ENCODE results near the gene FALEC.
"Not testable (repeated sequence)": the region's sequence is repeated elsewhere in the genome, so short reads cannot be mapped to it uniquely, and the experiment has no call there.

The FALEC gene

GRCh38 chr1:150566589-150567340 lies 51.2 kb downstream of the FALEC start:
- Histone ChIP-seq H3K36me3 (peaks cover 10 to 32% (median 21%) of the 10 kb centered on the region in 11 experiments; a peak in 19 of 22 replicates), H3K9me3 (replicated peaks in 1 of 11) (no peaks in the 10 kb centered on the region), H3K27me3 (no peaks in the 10 kb centered on the region), H3K4me1 (peaks cover 85 to 100% (median 99%) of the 10 kb centered on the region in 10 experiments), H4K20me1 (peaks cover 40 to 100% (median 57%) of the 10 kb centered on the region in 11 experiments; a peak in 21 of 22 replicates), H3K4me3 (peak overlapping the region in 6 of 10 experiments; percentile 40 to 61 (median 44); a peak in 5 of 20 replicates), H3K4me2 (peak overlapping the region; percentile 92 to 100 (median 99)), H3K9ac (peak overlapping the region; percentile 52 to 92 (median 71); a peak in 21 of 22 replicates), H3K27ac (peak overlapping the region; percentile 16 to 100 (median 91); a peak in 21 of 22 replicates)
- no peak for TF ChIP-seq Cebpa-rat (IDR thresholded peaks at IDR 0.05)

GRCh38 chr1:150567341-150567716 lies 51.8 kb downstream of the FALEC start:
- Histone ChIP-seq H3K4me1 (peaks cover 79 to 100% (median 99%) of the 10 kb centered on the region in 10 experiments), H3K27ac (peak overlapping the region; percentile 16 to 100 (median 91)), H3K4me2 (peak overlapping the region; percentile 92 to 100 (median 99)), H3K9ac (peak overlapping the region; percentile 52 to 92 (median 71)), H3K27me3 (no peaks in the 10 kb centered on the region), H3K4me3 (peak overlapping the region; percentile 27 to 61 (median 42); a peak in 19 of 20 replicates), H3K36me3 (peaks cover 15 to 38% (median 27%) of the 10 kb centered on the region in 11 experiments; a peak in 21 of 22 replicates), H3K9me3 (replicated peaks in 1 of 11) (no peaks in the 10 kb centered on the region), H4K20me1 (peaks cover 46 to 100% (median 62%) of the 10 kb centered on the region in 11 experiments)
- no peak for TF ChIP-seq Cebpa-rat (IDR thresholded peaks at IDR 0.05)

- Histone ChIP-seq H3K9ac (peak overlapping the region; percentile 52 to 92 (median 71)), H4K20me1 (peaks cover 52 to 100% (median 68%) of the 10 kb centered on the region in 11 experiments), H3K4me1 (peaks cover 74 to 100% (median 97%) of the 10 kb centered on the region in 10 experiments), H3K27me3 (no peaks in the 10 kb centered on the region), H3K4me2 (peak overlapping the region; percentile 92 to 100 (median 99)), H3K4me3 (peak overlapping the region; percentile 27 to 61 (median 42)), H3K27ac (peak overlapping the region; percentile 16 to 100 (median 91)), H3K9me3 (replicated peaks in 1 of 11) (no peaks in the 10 kb centered on the region), H3K36me3 (peaks cover 22 to 44% (median 33%) of the 10 kb centered on the region in 11 experiments)
- no peak for TF ChIP-seq Cebpa-rat (IDR thresholded peaks at IDR 0.05)
These were observed 52.4 kb downstream of the FALEC start for GRCh38 chr1:150567717-150568593.

- H3K9ac ChIP-seq = peak overlapping the region; percentile 52 to 92 (median 71)
- H4K20me1 ChIP-seq = peaks cover 58 to 100% (median 75%) of the 10 kb centered on the region in 11 experiments
- H3K4me2 ChIP-seq = peak overlapping the region; percentile 92 to 100 (median 99)
- H3K4me1 ChIP-seq = peaks cover 74 to 100% (median 97%) of the 10 kb centered on the region in 10 experiments
- H3K4me3 ChIP-seq = peak overlapping the region in 9 of 10 experiments; percentile 27 to 61 (median 42); a peak in 15 of 20 replicates
- H3K27ac ChIP-seq = peak overlapping the region; percentile 16 to 100 (median 91); a peak in 20 of 22 replicates
- H3K9me3 ChIP-seq (replicated peaks in 1 of 11) = no peaks in the 10 kb centered on the region
- TF ChIP-seq Cebpa-rat (IDR thresholded peaks at IDR 0.05) = no peak
- H3K27me3 ChIP-seq = no peaks in the 10 kb centered on the region
- H3K36me3 ChIP-seq = peaks cover 28 to 51% (median 40%) of the 10 kb centered on the region in 11 experiments
These were observed 53.0 kb downstream of the FALEC start for GRCh38 chr1:150568594-150568966.

GRCh38 chr1:150572918-150573647 lies 57.5 kb downstream of the FALEC start:
- peaks cover 73 to 89% (median 85%) of the 10 kb centered on the region in 11 experiments for H3K36me3 ChIP-seq
- H3K4me3 ChIP-seq = peak overlapping the region in 5 of 10 experiments; percentile 21 to 99 (median 43); a peak in 9 of 20 replicates
- no peak for TF ChIP-seq Cebpa-rat (IDR thresholded peaks at IDR 0.05)
- peaks cover 98 to 100% (median 100%) of the 10 kb centered on the region in 11 experiments for H4K20me1 ChIP-seq
- peaks cover 61 to 86% (median 78%) of the 10 kb centered on the region in 10 experiments for H3K4me1 ChIP-seq
- H3K27me3 ChIP-seq = no peaks in the 10 kb centered on the region
- H3K9me3 ChIP-seq (replicated peaks in 1 of 11) = no peaks in the 10 kb centered on the region; a peak in 3 of 22 replicates
- peak overlapping the region; percentile 14 to 99 (median 92); a peak in 18 of 22 replicates for H3K4me2 ChIP-seq
- H3K9ac ChIP-seq = peak overlapping the region in 5 of 11 experiments; percentile 7 to 100 (median 63); a peak in 7 of 22 replicates
- peak overlapping the region in 4 of 11 experiments; percentile 12 to 99 (median 36); a peak in 6 of 22 replicates for H3K27ac ChIP-seq

GRCh38 chr1:150573648-150574071 lies 58.1 kb downstream of the FALEC start:
- peaks cover 79 to 94% (median 90%) of the 10 kb centered on the region in 11 experiments for H3K36me3 ChIP-seq
- peak overlapping the region in 5 of 10 experiments; percentile 21 to 99 (median 43); a peak in 7 of 20 replicates for H3K4me3 ChIP-seq
- not testable (repeated sequence) for H3K9me3 ChIP-seq (replicated peaks in 1 of 11); H3K27me3 ChIP-seq
- peak overlapping the region in 2 of 11 experiments; percentile 25 to 99; a peak in 4 of 22 replicates for H3K27ac ChIP-seq
- H4K20me1 ChIP-seq = peaks cover 98 to 100% (median 100%) of the 10 kb centered on the region in 11 experiments
- H3K4me1 ChIP-seq = peaks cover 55 to 80% (median 73%) of the 10 kb centered on the region in 10 experiments
- H3K9ac ChIP-seq = peak overlapping the region in 5 of 11 experiments; percentile 7 to 100 (median 63); a peak in 6 of 22 replicates
- H3K4me2 ChIP-seq = peak overlapping the region; percentile 14 to 99 (median 92); a peak in 19 of 22 replicates

- Histone ChIP-seq H4K20me1 (peaks cover 97 to 99% (median 99%) of the 10 kb centered on the region in 11 experiments), H3K9ac (peak overlapping the region in 7 of 11 experiments; percentile 19 to 100 (median 99); a peak in 13 of 22 replicates), H3K4me3 (peak overlapping the region in 9 of 10 experiments; percentile 65 to 100 (median 99); a peak in 18 of 20 replicates), H3K4me1 (peaks cover 47 to 72% (median 65%) of the 10 kb centered on the region in 10 experiments), H3K27me3 (no peaks in the 10 kb centered on the region), H3K36me3 (peaks cover 83 to 95% (median 92%) of the 10 kb centered on the region in 11 experiments), H3K4me2 (peak overlapping the region; percentile 83 to 99 (median 93)), H3K9me3 (replicated peaks in 1 of 11) (no peaks in the 10 kb centered on the region; a peak in 3 of 22 replicates), H3K27ac (peak overlapping the region in 3 of 11 experiments; percentile 30 to 99 (median 35); a peak in 4 of 22 replicates)
- TF ChIP-seq Cebpa-rat (IDR thresholded peaks at IDR 0.05) = no peak
These were observed 58.9 kb downstream of the FALEC start for GRCh38 chr1:150574260-150575071.
